Fibroblast of villous mesenchyme (primary cell): ENCODE data around the gene SORCS2. TPM values are rescaled to one million over a fixed set of nuclear protein-coding genes. Genes with fewer than 3 reads are reported as not detected.

Source experiments
- DNase-seq: peaks from one replicate; pipeline ENCODE4 v3.0.0-alpha.2; 2010; ENCODE audit warnings: low read depth
- H3K4me3 ChIP-seq: 2 replicates; pipeline ENCODE4 v1.5.1; 2011; ENCODE audit warnings: low read depth, mild to moderate bottlenecking, low read length
- total RNA-seq: library from RNA; depleted of rRNA; stranded (reverse); fragments of >200 nt; gene quantifications from 2 replicates; pipeline ENCODE4 v1.2.3, GENCODE V29; 2012
- TF ChIP-seq, protein P1 (sequence below): IDR thresholded peaks from 2 replicates; pipeline ENCODE4 v1.5.1; 2012; ENCODE audit warnings: low read depth, mild to moderate bottlenecking, low read length; ENCODE audit not compliant: insufficient read depth

SORCS2 gene
- total RNA-seq, 1 donor: under 0.01 TPM

GRCh38 chr4:7654550-7655445 lies 462.5 kb downstream of the SORCS2 start:
- no peak overlapping the region for H3K4me3 ChIP-seq
- TF ChIP-seq, protein P1, sequence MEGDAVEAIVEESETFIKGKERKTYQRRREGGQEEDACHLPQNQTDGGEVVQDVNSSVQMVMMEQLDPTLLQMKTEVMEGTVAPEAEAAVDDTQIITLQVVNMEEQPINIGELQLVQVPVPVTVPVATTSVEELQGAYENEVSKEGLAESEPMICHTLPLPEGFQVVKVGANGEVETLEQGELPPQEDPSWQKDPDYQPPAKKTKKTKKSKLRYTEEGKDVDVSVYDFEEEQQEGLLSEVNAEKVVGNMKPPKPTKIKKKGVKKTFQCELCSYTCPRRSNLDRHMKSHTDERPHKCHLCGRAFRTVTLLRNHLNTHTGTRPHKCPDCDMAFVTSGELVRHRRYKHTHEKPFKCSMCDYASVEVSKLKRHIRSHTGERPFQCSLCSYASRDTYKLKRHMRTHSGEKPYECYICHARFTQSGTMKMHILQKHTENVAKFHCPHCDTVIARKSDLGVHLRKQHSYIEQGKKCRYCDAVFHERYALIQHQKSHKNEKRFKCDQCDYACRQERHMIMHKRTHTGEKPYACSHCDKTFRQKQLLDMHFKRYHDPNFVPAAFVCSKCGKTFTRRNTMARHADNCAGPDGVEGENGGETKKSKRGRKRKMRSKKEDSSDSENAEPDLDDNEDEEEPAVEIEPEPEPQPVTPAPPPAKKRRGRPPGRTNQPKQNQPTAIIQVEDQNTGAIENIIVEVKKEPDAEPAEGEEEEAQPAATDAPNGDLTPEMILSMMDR: no peak
- no peak for DNase-seq

- TF ChIP-seq, protein P1: no peak
- H3K4me3 ChIP-seq: no peak overlapping the region
- peak; percentile 33 for DNase-seq
Observed at GRCh38 chr4:7655511-7656243, 463.3 kb downstream of the SORCS2 start.

DNA sequence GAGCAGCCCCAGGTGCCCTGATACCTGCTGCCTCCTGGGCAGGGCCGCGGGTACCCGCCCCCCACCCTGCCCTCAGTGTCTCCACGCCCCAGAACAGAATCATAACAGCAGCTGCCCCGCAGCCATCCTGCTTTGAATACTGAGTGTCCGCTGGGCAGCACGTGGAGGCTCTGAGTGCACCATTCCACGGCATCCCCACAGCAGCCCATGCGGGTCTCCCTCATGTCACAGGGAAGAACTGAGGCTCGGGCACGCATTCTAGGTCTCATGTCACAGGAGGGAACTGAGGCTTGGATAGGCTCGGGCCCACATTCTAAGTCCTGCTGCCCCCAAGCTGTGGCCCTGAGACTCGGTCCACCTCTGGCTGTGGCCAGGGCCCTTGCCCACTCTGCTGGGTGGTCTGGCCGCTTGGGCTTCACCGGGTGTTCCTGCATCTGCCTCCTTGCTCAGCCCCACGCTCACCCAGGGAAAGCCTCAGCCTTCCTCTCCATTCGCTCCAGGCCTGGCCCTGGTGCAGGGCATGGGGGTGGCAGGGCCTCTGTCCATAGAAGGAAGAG lies 464.0 kb downstream of the SORCS2 start:
- TF ChIP-seq, protein P1: no peak
- no peak for DNase-seq
- H3K4me3 ChIP-seq: no peak overlapping the region

DNA sequence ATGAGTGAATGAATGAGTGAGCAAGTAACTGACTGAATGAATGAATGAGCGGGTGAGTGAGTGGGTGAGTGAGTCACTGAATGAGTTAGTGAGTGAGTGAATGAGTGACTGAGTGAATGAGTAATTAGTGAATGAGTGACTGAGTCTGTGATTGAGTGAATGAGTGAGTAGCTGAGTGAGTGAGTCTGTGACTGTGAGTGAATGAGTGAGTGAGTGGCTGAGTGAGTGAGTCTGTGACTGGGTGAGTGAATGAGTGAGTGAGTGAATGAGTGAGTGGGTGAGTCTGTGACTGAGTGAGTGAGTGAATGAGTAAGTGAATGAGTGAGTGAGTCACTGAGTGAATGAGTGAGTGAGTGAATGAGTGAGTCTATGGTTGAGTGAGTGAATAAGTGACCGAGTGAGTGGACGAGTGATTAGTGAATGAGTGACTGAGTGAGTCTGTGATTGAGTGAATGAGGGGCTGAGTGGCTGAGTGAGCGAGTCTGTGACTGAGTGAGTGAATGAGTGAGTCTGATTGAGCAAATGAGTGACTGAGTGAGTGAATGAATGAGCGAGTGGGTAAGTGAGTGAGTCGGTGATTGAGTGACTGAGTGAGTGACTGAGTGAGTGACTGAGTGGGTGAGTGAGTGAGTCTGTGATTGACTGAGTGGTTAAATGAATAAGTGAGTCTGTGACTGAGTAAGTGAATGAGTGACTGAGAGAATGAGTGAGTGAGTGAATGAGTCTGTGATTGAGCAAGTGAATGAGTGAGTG lies 465.4 kb downstream of the SORCS2 start:
- TF ChIP-seq, protein P1: no peak
- no peak for DNase-seq
- no peak overlapping the region for H3K4me3 ChIP-seq

DNA sequence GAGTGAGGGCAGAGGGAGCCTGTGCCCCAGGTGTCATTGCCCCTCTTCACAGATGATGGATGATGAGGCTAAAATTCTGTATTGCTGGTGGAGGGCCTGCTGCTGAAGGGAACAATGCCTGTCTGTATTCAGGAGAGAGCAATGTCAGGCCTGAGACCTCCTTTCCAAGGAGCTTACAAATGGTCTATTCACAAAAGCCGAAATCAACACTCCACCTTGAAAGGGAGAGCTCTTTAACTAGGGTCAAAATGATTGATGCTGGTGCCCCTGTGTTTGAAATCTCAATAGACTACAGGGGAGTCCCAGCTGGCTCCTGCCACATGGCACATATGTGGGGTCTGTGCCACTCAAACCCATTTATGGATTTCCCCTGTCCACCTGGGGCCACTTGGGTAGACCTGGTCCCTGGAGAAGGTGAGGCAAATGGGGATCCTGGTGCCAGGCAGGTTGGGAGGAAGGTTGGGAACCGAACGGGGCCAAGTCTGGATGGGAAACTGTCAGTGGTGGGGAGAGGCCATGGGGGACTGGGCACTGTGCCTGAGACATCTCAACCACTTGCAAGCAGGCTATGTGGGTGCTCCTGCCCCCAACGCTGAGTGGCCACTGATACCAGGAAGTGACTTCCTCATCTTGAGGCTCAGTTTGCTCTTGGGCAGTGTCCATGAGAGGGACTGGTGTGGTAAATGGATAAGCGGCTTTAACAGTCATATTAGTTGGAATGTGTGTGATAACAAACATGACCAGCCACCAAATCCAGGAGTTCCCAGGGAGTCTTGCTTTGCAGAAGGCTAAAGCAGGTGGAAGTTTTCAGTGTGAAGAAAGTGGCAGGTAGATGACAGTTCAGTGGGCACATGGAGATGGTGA lies 466.2 kb downstream of the SORCS2 start:
- TF ChIP-seq, protein P1: no peak
- DNase-seq: no peak
- no peak overlapping the region for H3K4me3 ChIP-seq
